Measurements from ENCODE around the gene CYB5R4.

- TF ChIP-seq POLR2A (IDR thresholded peaks at IDR 0.05): no peak
- no peak for TF ChIP-seq CTCF (IDR thresholded peaks at IDR 0.05 in 8 of 11, conservative IDR thresholded peaks at IDR 0.05 in 3 of 11)
- no peak for TF ChIP-seq POLR2AphosphoS5 (IDR thresholded peaks at IDR 0.05)
Measured at GRCh38 chr6:83891586-83891985, 32.1 kb downstream of the CYB5R4 start.
